CD4-positive, alpha-beta T cell treated with Interleukin-10 for 1 hour (primary cell): ENCODE results near the gene AKAP8L.
"Not testable (repeated sequence)": the region's sequence is repeated elsewhere in the genome, so short reads cannot be mapped to it uniquely, and the experiment has no call there.

Experiments used
- DNase-seq: peaks from one replicate; pipeline ENCODE4 v3.0.0-alpha.2; 2020

The AKAP8L gene

GRCh38 chr19:15378534-15379082, 40.2 kb downstream of the AKAP8L start:
- peak; percentile 54 for DNase-seq

DNA sequence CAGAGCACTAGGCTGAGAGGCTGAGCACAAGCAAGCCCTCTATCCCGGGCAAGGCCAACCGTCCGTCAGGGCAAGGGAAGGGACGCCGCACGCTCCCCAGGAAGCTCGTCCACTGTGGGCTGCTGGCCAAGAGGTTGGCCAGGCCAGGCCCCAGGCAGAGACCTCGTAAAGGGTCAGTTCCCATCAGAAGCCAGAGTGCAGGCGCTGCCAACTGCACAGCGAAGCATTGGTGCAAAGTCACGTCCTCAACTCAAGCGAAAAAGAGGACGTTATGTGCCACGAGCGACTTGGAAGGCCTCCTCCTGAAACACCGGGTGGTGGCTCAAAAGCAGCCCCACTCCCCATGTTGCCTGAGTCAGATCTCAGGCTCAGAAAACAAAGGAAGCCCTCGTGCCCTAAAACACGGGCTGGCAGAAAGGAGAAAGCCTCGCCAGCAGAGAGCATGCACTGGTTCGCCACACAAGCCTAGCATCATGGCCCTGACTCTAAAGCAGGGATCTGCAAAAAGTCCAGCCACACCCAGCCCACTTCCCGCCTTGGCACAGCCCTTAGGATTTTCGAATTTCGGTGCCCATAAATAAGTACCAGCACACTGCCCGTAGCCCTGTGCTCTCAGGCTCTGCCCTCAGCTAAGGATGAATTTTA, 43.9 kb downstream of the AKAP8L start:
- DNase-seq, result no peak

DNA sequence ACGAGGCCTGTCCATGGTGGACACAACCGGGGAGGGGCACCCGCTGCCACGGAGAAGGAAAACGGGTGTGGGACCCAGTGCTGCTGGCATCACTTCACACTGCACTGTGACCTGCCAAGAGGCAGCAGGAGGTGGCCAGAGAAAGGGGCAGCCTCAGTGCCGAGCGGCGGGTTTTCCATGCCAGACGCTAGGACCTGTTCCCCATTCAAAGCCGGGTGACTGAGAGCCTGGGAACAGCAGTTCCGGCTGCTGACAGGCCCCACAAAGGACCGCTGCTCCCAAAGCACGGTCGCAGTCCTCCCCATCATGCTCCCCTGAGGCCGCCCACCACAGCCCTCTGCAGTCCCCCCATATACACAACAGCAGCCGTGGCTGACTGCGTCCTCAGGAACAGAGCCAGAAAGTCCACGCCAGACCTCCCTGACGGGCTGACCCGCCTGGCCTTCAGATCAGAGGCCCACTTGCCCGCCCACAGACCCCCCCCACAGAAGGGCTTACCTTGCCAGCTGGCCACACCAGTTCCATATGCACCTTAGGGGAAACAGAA, 44.6 kb downstream of the AKAP8L start:
- DNase-seq, result no peak

DNA sequence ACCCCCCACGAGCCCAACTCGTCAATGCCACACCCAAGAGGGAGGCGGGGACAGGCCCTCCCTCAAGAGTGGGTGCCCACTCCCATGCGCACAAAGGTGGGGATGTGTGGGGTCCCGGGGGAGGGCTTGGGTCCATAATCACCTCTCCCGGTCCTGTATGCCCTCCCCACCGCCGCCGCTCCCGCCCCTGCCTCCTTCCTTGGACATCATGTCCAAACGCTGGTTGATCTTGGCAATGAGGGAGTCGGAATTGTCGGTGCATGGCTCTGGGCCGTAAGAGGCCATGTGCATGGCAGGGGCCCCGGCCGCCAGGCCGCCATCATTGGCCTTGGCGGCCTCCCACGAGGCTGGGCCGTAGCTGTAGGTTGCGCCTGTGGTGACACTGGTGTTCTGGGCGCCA, 45.1 kb downstream of the AKAP8L start:
- no peak for DNase-seq

DNA sequence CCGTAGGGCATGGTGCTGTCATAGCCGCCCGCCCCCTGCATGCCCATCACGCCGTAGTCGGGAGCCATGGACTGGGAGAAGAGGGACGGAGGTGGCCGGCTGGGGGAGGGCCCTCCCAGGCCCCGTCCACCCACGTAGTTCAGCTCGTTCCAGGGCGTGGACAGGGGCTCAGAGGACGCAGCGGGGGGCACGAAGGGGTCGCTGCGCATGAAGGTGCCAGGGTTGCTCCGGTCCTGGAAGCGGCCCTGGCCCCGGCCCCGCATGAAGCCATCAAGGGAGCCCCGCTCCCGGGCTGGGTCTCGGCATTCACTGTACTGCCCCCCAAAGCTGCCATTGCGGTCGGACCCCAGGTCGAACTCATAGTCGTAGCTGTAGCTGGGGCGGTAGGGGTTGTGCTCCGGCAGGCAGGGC, 45.9 kb downstream of the AKAP8L start:
- DNase-seq, result no peak

DNA sequence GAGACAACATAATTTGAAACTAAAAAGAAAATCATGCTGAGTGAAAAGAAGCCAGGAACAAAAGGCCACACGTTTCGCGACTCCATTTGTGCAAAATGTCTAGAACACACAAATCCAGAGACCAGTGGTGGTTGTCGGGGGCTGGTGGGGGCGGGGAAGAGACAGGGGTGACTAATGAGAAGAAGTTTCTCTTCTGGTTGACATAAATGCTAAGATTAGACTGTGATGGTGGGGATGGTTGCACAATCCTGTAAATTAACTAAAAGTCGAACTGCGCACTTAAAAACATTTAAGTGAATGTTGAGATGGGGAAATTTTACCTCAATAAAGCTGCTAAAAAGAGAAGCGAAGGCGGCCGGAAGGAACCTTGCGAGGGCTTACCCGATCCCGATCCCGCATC, 46.3 kb downstream of the AKAP8L start:
- no peak for DNase-seq

- DNase-seq, result no peak
Observed at GRCh38 chr19:15371786-15372380, 46.9 kb downstream of the AKAP8L start.

GRCh38 chr19:15371119-15371518, 47.7 kb downstream of the AKAP8L start:
- no peak for DNase-seq

DNA sequence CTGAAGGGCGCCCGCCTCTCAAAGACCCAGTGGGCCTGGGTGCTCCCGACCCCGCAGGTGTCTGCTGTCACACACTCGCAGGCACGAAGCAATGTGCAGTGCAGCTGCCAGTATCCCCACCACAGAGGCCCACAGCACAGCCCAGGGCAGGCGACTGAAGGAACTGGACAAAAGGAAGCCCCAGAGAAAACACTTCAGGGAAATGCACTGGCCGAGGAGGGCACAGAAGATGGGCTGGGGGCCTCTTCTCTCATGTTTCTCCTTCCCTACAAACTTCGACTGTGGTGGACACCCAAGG, 49.2 kb downstream of the AKAP8L start:
- no peak for DNase-seq

GRCh38 chr19:15368798-15369593, 49.8 kb downstream of the AKAP8L start:
- no peak for DNase-seq

DNA sequence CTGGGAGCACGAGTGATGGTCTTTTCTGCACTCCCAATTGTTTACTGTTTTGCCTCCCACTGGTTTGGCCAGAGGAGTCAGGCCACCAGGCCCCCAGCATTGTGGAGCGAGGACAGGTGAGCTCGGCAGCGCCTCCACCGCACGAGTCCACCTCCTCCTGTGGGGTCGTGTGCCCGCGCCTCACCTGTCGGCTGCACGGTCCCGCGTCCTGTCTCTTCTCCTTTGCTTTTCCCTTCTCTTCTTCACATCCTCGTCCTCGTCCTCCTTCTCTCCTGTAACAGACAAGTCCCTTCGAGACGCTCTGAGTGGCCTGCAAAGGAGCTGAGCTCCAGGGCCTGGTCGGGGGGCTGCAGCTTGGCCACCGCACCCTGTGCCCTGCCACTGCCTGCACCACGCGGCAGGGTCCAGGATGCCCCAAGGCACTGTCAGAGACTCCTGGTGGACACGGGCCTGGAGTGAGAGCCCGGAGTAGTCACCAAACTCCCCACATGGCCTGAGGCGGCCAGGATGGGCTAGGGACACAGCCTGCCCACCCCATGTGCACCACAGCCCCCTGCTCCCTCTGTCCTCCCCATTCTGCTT, 50.6 kb downstream of the AKAP8L start:
- DNase-seq, result no peak

DNA sequence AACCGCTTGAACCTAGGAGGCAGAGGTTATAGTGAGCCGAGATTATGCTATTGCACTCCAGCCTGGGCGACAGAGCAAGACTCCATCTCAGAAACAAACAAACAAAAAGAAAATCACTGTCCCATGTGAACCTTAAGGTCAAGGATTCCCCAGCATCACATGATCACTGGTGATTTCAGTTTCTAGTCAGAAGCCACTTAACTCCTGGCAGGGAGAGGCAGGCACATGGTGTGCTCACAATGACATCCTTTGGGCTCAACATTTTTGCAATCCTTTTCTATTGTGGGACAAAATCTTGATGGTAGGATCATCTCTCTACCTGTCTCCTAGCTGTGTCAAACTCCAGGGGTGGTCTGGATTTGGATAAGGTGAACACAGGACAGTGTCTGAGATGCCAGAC, 51.3 kb downstream of the AKAP8L start:
- DNase-seq, result no peak

- no peak for DNase-seq
Observed at GRCh38 chr19:15365264-15365663, 53.5 kb downstream of the AKAP8L start.

GRCh38 chr19:15363791-15364190, 55.0 kb downstream of the AKAP8L start:
- not testable (repeated sequence) for DNase-seq

DNA sequence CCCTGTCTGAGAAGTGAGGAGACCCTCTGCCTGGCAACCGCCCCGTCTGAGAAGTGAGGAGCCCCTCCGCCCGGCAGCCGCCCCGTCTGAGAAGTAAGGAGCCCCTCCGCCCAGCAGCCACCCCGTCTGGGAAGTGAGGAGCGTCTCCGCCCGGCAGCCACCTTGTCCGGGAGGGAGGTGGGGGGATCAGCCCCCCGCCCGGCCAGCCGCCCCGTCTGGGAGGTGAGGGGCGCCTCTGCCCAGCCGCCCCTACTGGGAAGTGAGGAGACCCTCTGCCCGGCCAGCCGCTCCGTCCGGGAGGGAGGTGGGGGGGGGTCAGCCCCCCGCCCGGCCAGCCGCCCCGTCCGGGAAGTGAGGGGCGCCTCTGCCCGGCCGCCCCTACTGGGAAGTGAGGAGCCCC, 55.7 kb downstream of the AKAP8L start:
- not testable (repeated sequence) for DNase-seq

DNA sequence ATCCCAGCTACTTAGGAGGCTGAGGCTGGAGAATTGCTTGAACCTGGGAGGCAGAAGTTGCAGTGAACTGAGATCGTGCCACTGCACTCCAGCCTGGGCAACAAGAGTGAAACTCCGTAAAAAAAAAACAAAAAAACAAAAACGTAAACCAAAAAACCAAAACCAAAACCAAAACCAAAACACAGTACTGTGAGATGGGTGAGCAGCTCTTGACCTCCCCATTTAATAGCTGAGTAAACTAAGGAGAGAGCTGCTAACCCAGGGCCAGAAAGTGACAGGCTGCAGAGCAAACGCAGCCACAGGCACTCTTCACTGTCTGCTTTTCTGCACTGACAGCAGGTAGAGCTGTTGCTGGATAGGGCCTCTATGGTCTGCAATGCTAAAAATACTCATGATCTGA, 58.8 kb downstream of the AKAP8L start:
- DNase-seq, result not testable (repeated sequence)

DNA sequence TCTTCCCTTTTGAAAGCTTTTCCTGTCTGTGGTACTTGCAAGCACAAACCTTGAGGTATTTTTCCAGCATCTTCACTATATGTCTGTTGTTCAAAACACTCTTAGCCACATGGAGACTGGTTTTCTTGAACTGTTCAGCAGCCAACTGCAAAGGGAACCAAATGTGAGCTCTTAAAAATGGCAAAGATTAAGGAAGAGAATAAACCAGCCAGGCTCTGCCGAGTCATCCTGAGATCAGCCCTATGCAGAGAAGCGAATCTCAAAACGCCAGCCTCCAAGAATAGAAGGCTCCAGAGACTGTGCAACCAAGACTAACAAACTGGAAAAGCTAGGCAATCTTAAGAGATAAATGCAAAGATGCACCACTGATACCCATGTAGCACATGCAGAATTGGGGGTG, 59.9 kb downstream of the AKAP8L start:
- no peak for DNase-seq

DNA sequence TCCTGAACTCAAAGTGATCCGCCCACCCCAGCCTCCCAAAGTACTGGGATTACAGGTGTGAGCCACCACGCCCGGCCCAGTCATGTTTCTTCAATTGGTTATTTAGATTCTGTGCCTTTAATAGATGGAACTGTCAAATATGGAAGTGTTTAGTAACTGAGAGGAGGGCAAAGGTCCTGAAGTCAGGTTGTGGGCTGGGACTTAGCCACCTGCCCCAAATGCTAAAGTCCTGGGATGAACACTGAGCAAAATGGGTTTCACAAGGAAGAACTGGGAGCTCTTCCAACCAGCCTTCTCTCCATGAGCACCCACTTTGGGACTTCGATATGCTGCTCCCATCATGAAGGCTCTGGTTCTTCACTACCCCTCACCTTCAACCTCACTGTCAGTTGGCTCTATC, 60.9 kb downstream of the AKAP8L start:
- DNase-seq, result no peak

GRCh38 chr19:15354566-15355296, 64.1 kb downstream of the AKAP8L start:
- DNase-seq, result no peak

- DNase-seq, result no peak
Observed at GRCh38 chr19:15353908-15354307, 64.9 kb downstream of the AKAP8L start.

DNA sequence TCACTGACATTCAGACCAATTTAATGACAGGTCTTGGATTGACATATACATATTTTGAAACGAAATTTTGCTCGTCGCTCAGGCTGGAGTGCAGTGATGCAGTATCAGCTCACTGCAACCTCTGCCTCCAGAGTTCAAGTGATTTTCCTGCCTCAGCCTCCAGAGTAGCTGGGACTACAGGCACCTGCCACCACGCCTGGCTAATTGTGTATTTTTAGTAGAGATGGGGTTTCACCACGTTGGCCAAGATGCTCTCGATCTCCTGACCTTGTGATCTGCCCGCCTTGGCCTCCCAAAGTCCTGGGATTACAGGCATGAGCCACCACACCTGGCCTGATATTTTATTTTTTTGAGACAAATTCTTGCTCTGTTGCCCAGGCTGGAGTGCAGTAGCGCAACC, 66.3 kb downstream of the AKAP8L start:
- not testable (repeated sequence) for DNase-seq

- DNase-seq, result not testable (repeated sequence)
Observed at GRCh38 chr19:15341328-15341727, 77.5 kb downstream of the AKAP8L start.

DNA sequence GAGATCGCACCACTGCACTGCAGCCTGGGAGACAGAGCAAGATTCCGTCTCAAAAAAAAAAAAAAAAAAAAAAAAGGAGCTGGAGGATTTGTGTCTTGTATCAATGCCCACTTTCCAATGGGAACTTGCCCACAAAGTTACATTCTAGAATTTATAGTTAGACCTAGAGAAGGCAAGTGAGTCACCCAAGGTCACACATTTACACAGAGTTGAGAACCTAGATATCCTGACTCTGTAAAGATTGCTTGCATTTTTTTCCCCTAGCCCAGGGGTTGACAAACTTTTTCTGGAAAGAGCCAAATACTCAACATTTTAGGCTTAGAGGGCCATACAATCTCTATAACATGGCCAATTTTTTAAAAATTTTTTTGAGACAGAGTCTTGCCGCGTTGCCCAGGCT, 78.7 kb downstream of the AKAP8L start:
- DNase-seq, result no peak
